HG02571 (cell line): ENCODE data around the gene RING1.

Source experiments
- ATAC-seq: cut with Tn5 transposase; IDR thresholded peaks from one replicate; pipeline ENCODE4 v1.9.1; 2021; ENCODE audit warnings: mild to moderate bottlenecking, moderate library complexity; ENCODE audit not compliant: unreplicated experiment

The RING1 gene

DNA sequence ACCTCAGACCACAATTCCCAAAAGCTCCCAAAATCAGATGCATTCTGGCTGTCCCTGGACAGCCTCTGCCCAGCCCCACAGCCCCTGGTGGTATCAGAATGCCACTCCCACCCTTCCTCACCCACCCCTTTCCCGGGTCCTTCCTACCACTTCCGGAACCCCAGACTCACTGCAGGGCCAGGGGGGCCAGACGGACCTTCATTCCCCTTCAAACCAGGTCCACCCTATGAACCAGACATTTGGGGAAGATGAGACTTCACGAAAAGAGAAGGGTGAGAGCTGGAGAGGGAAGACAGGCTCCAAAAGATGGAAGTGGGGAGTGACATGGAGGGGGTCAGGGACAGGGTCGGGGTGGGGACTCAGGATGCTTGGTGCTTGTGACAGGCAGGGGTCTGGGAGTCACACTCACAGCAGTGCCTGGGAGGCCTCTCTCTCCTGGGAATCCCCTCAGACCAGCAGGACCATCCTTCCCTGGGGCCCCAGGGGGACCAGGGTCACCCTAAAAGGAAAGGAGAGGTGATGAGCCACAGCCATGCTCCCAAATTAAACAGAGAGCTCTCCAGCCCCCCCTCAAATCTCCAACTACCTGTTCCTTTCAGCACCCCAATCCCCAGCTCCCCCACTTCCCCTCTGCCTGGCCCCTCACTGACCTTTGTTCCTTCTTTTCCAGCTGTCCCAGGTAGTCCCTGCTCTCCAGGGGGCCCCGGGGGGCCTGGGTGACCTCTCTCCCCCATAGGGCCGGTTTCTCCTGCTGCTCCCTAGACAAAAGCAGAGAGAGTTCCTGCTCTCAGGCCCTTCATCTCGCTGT, 36.2 kb upstream of the RING1 start:
- ATAC-seq = no peak

DNA sequence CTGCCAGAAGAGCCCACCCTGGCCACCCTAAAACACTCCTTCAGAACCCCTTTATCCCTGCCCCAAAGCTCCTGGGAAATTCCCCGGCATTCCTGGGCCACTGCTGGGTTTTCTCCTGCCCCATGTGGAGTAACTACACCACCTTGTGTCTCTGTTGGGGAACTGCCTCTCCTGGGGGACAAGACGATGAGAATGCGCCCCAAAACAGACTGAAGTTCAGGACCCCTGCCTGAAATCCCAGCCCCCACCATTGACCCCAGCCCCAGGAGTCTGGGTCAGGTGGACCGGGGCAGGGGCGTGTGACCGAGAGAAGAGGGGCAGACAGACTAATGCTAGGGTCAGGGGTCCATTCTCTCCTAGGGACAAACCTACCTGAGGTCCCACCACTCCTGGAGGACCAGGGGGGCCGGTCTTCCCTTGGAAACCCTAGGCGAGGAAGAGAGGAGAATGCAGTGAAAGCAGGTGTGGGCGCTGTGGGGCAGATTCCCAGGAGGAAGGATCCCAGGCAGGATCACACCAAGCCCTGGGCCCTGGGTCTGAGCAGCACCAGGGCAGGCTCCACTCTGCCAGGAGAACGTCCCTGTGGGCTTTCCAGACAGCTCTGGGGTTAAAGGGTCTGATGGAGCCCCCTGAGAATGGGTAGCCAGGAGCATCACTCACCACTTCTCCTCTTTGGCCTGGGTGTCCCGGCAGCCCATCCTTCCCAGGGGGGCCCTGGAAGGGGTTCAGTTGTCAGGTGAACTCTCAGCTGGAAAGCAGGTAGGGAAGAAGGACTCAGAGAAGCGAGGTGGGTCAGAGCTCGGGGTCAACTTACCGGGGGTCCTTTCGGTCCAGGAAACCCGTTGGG, 35.4 kb upstream of the RING1 start:
- ATAC-seq = no peak

DNA sequence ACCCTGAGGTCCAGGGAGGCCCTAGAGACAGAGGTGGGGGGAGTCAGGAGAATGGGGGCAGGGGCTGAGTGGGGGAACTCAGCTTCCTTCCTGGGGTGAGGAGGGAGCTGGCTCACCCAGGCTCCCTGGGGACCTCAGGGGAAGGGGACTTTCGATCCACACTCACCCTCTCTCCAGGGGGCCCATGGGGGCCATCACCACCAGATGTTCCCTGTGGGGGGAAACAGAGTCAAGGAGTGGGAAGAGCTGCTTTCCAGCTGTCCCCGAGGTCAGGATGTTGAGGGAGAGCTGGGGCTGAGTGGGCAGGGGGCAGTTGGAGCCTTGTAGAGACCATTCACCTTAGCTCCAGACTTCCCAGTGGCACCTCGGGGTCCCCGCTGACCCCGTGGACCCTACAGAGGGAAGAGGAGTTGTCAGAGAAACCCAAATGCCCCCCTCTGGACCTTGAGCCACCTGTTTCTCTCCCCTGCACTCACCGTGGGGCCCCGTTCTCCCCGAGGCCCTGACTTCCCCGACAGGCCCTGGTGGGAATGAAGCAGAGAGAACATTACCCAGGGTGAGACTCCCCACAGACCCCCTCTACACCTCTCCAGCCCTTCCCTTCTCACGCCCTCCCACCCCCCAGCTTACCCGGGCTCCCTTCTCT, 34.6 kb upstream of the RING1 start:
- no peak for ATAC-seq

DNA sequence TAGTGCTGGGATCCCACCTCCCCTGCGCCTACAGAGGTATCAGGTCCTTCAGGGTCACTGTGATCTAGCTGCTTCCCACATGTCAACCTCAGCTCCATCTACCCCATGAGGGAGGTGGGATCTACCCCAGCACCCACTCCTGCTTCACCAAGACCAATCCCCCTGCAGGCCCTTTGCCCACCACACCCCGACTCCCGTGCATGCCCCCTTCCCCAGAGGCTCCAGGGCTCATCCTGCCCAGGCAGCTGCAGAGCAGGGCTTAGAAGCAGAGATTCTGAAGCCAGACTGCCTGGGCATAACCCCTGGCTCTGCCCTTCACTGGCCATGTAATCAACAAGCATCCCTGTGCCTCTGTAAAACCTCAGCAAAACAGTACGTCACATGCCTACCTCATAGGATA, 33.5 kb upstream of the RING1 start:
- ATAC-seq = no peak

DNA sequence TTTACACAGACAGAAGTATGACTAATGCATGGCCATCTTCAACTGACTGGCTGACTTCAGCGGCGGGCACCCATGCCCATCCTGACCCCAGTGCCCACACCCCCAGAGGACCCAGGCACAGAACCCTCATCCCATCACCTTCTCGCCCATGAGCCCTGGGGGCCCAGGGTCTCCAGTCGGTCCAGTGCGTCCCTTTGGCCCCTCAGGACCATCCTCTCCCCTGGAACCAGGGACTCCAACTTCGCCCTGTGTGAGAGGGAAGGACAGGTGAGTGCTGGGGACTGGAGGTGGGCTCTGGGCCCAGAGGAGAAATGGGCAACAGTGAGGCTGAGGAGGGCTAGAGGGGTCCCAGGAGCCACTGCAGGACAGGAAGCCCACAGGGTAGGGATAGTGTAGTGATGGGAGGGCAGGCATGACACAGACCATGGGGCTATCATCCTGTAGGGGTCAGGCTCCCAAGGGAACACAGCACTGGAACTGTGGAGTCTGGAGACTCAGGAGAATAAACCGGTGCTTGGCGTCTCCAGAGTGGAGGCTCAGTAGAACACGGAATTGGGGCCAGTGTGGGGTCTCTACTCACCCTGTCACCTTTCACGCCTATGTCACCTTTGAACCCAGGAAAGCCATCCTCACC, 32.7 kb upstream of the RING1 start:
- no peak for ATAC-seq

DNA sequence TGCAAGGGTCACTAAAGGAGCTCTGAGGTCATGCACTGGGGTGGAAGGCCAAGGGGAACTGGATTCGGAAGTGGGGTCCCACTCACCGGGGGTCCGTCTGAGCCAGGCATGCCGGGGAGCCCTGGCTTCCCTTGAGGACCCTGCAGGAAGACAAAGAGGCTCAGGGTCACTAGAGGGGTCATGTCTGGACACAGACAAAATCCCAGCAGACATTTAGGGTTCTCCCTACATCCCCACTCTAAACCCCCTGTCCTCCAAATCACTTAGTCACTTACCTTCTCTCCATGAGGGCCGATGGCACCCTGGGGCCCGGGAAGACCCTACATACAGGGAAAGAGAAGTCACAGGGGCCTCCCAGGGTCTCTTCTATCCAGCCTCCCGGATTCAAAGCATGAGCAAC, 31.4 kb upstream of the RING1 start:
- no peak for ATAC-seq

DNA sequence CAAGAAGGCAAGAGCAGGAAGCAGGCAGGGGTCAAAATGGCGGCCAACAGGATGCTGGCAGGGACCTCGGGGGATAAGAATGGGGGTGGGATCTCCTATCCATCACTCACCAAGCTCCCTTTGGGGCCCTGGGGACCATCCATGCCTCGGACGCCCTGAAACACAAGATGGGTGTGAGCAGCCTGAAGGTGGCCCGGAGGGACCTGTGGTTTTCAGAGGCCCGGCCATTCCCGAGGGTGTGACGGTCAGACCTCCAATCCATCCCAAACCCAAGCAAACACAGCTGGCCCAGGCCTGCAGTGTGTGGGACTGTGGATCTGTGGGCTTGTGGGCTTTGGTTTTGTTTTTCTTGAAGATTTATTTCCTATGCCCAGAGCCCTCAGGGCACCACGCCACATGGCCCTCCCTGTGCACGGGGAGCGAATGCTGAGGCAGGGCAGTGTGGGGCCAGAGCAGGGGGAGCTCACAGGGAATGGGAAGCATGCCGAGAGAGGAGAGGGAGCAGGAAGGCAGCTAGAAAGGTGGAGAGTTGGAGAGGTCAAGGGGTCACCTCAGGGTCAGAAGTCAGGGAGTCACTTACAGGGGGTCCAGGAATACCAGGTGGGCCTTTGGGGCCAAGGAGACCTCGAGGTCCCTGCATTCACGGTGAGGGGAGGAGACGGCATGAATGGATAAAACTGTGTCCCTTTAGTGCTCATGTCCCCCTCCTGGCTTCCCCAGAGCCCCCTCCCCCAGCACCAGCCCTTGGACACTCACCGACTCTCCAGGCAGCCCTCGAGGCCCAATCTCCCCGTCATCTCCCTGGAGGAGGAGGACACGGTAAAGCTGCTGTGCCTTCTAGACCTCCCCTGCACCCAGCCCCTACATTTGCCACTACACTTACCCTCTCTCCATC, 30.5 kb upstream of the RING1 start:
- no peak for ATAC-seq

DNA sequence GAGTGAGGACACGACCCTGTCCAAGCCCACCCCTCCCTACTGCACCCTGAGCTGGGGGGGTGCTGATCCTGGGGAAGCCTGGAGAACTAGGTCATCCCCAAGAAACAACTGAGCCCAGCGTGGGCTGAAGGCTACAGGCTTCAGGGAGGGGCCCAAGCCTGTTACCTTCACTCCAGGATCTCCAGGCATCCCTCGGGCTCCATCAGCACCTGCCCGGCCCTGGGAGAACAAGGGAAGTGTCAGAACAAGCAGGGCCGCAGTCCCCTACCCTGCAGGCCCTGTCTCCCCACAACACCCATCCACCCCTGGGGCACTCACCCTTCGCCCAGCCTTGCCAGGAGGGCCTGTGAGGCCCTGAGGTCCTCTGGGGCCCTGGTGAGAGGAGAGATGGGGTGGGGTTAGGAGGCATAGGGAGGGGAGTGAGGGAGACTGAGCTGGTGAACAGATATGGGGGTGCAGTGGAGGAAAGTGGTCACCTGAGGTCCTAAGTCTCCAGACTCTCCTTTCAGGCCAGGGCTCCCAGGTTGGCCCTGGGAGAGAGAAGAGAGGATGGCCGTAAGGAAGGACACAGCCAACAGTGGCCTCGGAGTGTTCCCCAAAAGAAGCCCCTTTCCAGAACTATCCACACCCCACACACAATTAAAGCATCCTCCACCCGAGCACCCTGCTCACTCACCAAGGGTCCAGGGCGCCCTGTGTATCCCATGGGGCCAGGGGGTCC, 29.4 kb upstream of the RING1 start:
- ATAC-seq = no peak

DNA sequence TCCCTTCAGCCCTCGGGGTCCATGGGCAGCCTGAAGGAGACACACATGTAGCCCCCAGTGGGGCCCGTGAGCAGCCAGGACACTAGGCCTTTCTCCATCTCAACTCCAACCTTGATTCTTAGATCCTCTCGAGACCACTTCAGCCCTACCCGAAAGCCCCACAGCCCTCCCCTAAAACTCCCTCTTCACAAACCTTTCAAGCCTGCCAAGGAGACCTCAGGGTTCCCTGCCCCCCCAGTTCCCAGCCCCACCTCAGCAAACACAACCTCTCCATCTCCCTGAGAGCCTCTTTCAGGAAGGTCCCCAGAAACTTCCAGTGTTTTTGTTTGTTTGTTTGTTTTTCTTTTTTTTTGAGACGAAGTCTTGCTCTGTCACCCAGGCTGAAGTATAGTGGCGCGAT, 27.2 kb upstream of the RING1 start:
- no peak for ATAC-seq

DNA sequence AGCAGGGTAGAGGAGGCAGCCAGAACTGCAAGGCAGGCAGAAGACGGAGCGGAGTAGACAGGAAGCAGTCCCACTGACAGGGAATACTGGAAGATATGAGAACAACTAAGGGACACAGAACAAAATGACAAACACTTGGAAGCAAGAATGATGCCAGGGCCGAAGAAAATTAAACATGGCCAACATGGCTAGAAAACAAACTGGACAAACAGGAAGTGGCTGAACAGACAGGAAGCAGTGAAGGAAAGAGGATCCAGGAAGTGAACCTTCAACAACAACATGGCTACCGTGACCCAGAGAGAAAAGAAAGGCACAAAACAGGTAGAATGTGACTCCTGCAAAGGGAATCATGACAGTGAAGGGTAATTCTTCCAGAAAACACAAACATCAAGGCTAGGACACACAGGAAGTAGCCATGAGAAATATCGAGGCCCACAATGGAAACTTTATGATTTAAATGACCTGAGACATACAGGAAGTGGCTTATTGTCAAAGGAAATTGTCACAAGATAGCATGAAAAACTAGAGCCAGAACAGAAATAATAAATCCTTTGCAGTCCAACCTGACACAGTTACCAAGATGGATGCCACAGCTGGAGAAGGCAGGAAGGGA, 25.1 kb upstream of the RING1 start:
- no peak for ATAC-seq

DNA sequence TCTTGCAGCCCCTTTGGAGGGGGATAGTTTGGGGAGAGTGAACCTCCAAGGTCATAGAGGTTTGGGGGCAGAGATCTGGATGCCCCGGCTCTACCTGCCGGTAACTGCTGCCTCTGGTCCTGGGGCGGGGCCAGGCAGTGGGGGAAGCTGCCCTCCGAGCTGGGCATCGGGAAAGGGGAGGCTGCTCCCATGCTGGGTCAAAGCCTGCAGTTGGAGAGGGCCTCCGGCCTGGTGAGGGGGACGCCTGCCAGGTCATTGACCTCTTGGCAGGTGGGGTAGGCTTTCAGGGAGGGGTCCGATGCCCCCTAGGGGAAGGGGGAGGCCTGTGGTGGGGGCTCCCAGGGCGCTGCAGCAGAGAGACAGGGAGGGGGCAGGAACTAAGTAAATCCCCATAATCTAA, 23.1 kb upstream of the RING1 start:
- ATAC-seq = no peak

DNA sequence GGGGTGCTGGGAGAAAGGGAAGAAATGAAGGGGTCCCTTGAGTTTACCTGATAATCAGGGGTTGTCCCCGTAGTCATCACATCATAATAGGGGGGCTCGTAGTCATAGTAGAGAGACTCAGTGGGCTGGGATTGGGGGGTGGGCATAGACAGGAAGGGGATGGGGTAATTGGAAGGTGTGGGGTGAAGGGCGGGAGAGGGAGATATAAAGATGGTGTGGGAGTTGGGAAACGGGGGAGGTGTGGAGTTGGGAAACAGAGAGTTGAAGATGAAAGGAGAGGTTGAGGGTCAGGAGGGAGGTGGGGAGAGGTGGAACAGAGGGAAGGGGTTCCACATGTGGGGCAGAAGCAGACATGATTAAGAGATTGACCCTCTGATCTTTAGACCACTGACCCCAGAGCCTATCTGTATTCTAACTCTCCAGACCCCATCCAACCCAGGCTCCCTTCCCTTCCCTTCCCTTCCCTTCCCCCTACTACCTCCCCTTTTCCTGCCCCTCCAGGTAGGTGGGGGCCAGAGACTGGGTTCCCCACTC, 22.6 kb upstream of the RING1 start:
- ATAC-seq = no peak

DNA sequence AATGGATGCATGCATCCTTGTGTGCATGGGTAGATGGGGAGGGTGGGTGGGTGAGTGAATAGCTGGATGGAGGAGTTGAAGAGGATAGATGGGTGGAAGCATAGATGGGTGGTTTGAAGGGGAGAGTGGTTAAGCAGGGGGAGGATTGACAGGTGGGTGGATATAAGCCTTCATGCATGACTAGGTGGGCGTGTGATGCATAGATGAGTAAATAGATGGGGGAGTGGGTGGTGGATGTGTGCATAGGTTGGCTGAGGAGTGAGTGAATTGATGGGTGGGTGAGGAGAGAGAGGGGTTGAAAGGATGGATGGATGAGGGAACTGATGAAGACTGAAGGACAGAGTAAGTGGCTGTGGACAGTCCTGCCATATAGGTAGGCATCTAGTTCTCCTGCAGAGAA, 20.5 kb upstream of the RING1 start:
- no peak for ATAC-seq

DNA sequence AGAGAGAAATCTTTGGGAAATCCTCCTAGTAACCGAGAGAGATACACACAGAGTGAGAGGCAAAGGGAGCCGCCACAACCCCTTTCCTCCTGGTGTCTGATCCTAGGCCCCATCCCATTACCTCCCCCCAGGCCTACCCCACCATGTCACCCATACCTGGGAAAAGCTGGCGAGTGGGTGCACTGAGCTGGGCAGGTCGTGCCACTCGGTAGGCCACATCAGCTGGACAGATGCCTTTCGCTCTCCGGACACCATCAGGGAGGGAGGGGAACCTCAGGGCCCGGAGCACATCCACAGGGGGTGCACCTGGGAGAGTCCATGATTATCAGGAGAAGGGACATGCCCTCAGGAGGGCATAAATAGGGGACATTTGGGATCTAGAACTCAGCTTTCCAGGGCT, 19.1 kb upstream of the RING1 start:
- no peak for ATAC-seq

DNA sequence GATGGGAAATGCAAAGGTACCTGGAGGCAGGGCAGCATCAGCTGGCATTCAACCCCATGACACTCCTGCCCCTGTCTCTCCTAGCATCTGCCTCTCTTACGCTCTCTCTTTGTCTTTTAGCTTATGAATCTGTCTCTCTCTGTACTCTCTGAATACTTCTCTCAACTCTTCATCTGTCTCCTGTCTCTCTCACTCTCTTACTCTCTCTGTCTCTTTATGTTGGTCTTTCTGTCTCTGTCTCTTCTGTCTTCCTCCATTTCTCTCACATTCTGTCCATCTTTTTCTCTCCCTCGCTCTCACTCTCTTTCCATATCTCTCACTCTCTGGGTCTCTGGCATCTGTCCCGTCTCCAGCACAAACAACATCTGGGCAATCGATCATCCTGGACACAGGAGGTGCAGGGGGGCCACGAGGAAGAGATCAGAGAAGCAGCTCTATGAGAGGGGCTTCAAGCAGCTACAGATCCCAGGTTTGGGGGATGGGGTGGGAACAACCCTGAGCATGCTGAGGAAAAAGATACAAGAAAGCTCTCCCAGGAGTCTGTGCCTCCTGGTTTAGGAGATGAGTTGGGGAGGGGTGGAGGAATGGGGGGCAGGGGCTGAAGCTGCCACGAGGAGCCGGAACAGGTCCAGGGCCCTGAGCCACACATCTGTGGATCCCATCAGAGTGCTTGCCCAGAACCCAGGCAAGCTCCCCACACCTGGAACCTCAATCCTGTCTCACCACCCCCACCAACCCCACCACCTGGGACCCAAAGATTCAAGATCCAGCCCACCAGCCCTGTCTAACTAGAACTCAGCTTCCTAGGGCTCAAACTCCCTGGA, 18.5 kb upstream of the RING1 start:
- no peak for ATAC-seq

DNA sequence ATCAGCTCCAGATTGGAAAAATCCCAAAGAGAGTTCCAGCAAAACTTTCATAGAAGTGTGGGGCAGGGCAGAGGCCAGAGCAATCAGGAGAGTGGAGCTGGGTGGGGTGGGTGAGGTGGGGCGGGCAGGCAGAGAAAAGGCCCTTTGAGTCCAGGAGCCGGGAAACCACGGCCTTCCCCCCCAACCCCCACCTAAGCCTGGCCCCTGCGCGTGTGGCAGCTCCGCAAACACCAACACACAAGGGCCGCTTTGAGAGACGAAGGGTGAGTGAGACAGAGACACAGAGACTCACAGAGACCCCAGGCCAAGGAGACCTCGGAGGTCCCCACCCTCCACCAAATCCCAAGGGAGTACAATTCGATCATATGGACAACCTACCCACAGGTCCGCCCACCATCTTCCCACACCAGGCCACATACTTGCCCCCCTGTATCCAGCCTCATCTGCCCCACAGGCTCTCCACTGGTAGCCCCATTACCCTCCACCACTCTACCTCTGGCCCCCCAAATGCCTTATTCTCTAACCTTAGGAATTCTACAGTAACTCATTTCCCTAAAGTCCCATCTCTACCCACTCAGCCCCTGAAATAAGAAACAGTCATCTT, 17.7 kb upstream of the RING1 start:
- ATAC-seq = no peak

DNA sequence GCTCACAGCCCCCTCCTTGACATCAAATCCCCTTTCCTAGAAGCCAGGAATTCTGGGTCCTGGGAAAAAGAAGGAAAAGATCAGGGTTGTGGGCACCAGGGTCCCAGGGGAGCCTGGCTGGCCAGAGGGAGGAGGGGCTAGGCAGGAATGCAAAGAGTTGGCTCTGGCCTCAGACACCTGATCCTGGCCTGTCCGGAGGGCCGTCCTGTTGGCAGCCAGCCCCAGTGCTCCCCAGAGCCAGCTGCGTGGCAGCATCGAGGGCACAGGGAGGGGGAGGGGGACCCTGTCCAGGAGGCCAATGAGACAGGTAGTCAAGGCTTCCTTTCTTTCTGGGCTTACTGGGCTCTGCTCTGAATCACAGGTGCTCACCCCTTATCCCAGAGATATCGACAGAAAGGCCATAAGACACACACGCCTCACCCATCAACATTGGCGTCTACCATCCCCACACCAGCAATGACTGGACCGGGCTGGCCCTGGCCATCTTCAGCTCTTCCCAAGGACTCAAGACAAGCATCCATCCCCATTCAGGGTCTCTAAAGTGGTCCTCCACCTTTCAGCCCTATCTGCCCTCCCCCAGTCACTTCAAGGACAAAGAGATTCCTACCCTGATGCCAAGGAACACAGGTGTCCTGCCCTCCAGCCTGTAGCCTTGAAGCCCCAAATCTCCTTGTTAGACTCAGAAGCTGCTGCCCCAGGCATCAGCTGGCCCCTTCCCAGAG, 16.8 kb upstream of the RING1 start:
- ATAC-seq = no peak
